PC-9 (cell line): Measurements from ENCODE around the gene CRTC3. TPM values are rescaled to one million over a fixed set of nuclear protein-coding genes. Genes with fewer than 3 reads are reported as not detected.

Experiments used
- BruUV-seq: library from RNA; stranded (reverse); fragments of 400-500 nt; replicated peaks from 2 replicates; lab custom pipeline; 2021; lab: Mats Ljungman, UMichigan
- CTCF ChIA-PET: fragments of 300-600 bp; sonication (Branson Sonifier 250); formaldehyde crosslinking; loops from one replicate; lab custom pipeline; 2022; ENCODE audit warnings: antibody characterized with exemption; lab: Charles Lee
- POLR2A ChIA-PET: fragments of 300-600 bp; sonication (Branson Sonifier 250); formaldehyde crosslinking; loops from one replicate; lab custom pipeline; 2022; ENCODE audit warnings: antibody characterized with exemption; ENCODE audit not compliant: unreplicated experiment; lab: Charles Lee
- DNase-seq, 2 experiments: peaks; one replicate each; pipeline versions ENCODE4 v3.0.0 to v3.0.0-alpha.2; 2015 to 2022; ENCODE audit warnings: mixed read lengths in 1 of 2
- H2AFZ ChIP-seq: fragments of 200-600 bp; sonication (generic); 2 replicates; pipeline ENCODE4 v1.8.1; 2017; ENCODE audit warnings: antibody characterized with exemption
- H3F3A ChIP-seq: fragments of 200-600 bp; sonication (generic); 2 replicates; pipeline ENCODE4 v1.8.1; 2017; ENCODE audit warnings: antibody characterized with exemption, mild to moderate bottlenecking, low read depth; ENCODE audit not compliant: insufficient read depth
- H3K27ac ChIP-seq: fragments of 200-600 bp; sonication (generic); 2 replicates; pipeline ENCODE4 v1.6.1; 2016; ENCODE audit warnings: mixed run types
- H3K27me3 ChIP-seq: fragments of 200-600 bp; sonication (generic); 2 replicates; pipeline ENCODE4 v1.6.1; 2016; ENCODE audit warnings: low read depth, mixed run types; ENCODE audit not compliant: insufficient read depth
- H3K36me3 ChIP-seq: fragments of 200-600 bp; sonication (generic); 2 replicates; pipeline ENCODE4 v1.6.1; 2016; ENCODE audit warnings: low read depth, mixed run types
- H3K4me1 ChIP-seq: fragments of 200-600 bp; sonication (generic); replicated peaks from 2 replicates; pipeline ENCODE4 v1.6.1; 2016; ENCODE audit warnings: mixed run types; ENCODE audit not compliant: insufficient read depth
- H3K4me2 ChIP-seq: fragments of 200-600 bp; sonication (generic); 2 replicates; pipeline ENCODE4 v1.6.1; 2017; ENCODE audit warnings: mixed run types
- H3K4me3 ChIP-seq: fragments of 200-600 bp; sonication (generic); 2 replicates; pipeline ENCODE4 v1.6.1; 2016; ENCODE audit warnings: mixed run types
- H3K79me2 ChIP-seq: fragments of 200-600 bp; sonication (generic); 2 replicates; pipeline ENCODE4 v1.6.1; 2017; ENCODE audit warnings: low read depth, mixed run types
- H3K9me2 ChIP-seq: fragments of 200-600 bp; sonication (generic); 2 replicates; pipeline ENCODE4 v1.8.1; 2017; ENCODE audit warnings: mild to moderate bottlenecking; ENCODE audit not compliant: insufficient read depth
- H3K9me3 ChIP-seq: fragments of 200-600 bp; sonication (generic); 2 replicates; pipeline ENCODE4 v1.8.1; 2016; ENCODE audit warnings: low read depth; ENCODE audit not compliant: insufficient read depth
- H4K20me1 ChIP-seq: fragments of 200-600 bp; sonication (generic); 2 replicates; pipeline ENCODE4 v1.8.1; 2017; ENCODE audit not compliant: insufficient read depth
- CTCF ChIP-seq: fragments of 200-600 bp; sonication (generic); conservative IDR thresholded peaks from 2 replicates; pipeline ENCODE4 v1.6.1; 2017; ENCODE audit warnings: mixed run types, antibody characterized with exemption, mild to moderate bottlenecking, moderate library complexity
- EZH2 ChIP-seq: fragments of 200-600 bp; sonication (generic); IDR thresholded peaks from 2 replicates; pipeline ENCODE4 v1.8.0; 2017; ENCODE audit warnings: antibody characterized with exemption, low read depth
- intact Hi-C: fragments of 100-400 bp; cut with micrococcal nuclease; formaldehyde crosslinking; loops from one replicate; pipeline ENCODE4 v1.10.0; 2022; ENCODE audit not compliant: unreplicated experiment
- total RNA-seq: library from RNA; stranded (reverse); gene quantifications from 2 replicates; pipeline ENCODE4 v1.2.3, GENCODE V29; 2021

CRTC3 gene
- total RNA-seq, 1 experiment from 2014 or later: 18.6 TPM

GRCh38 chr15:90547540-90547939 is 17.8 kb downstream of the CRTC3 start:
- TF ChIP-seq EZH2: no peak
- TF ChIP-seq CTCF: no peak
- no peaks in the 10 kb centered on the region for H3K9me2 ChIP-seq
- BruUV-seq: no TSS peak
- no peak overlapping the region for H3K27ac ChIP-seq
- H3K4me2 ChIP-seq: no peak overlapping the region
- no peaks in the 10 kb centered on the region for H3K4me1 ChIP-seq
- no peaks in the 10 kb centered on the region for H3F3A ChIP-seq
- no peaks in the 10 kb centered on the region for H4K20me1 ChIP-seq
- no peak overlapping the region for H3K4me3 ChIP-seq
- DNase-seq: no peak
- no peaks in the 10 kb centered on the region for H3K36me3 ChIP-seq
- CTCF ChIA-PET: no interaction called here
- no peaks in the 10 kb centered on the region for H3K79me2 ChIP-seq
- H2AFZ ChIP-seq: no peak overlapping the region
- intact Hi-C loops: no loop called here
- no peaks in the 10 kb centered on the region for H3K27me3 ChIP-seq
- POLR2A ChIA-PET: no interaction called here
- H3K9me3 ChIP-seq: no peaks in the 10 kb centered on the region

- ChIA-PET CTCF (no interaction called here), POLR2A (no interaction called here)
- no TSS peak for BruUV-seq
- H3K4me3 ChIP-seq: no peak overlapping the region
- H3K27ac ChIP-seq: no peak overlapping the region
- no peaks in the 10 kb centered on the region for H3K79me2 ChIP-seq
- 0 out of 2 replicates have a peak, but pooled peaks cover 3% of the 10 kb centered on the region for H3K36me3 ChIP-seq
- TF ChIP-seq CTCF: no peak
- no peak for TF ChIP-seq EZH2
- no peaks in the 10 kb centered on the region for H3K27me3 ChIP-seq
- no peak for DNase-seq
- intact Hi-C loops: no loop called here
- H3K9me2 ChIP-seq: no peaks in the 10 kb centered on the region
- no peaks in the 10 kb centered on the region for H3K4me1 ChIP-seq
- H4K20me1 ChIP-seq: no peaks in the 10 kb centered on the region
- no peaks in the 10 kb centered on the region for H3K9me3 ChIP-seq
- no peaks in the 10 kb centered on the region for H3F3A ChIP-seq
- H2AFZ ChIP-seq: no peak overlapping the region
- H3K4me2 ChIP-seq: no peak overlapping the region
These were observed 21.2 kb downstream of the CRTC3 start for GRCh38 chr15:90550919-90551318.

GRCh38 chr15:90552162-90552928 is 22.6 kb downstream of the CRTC3 start:
- H3K36me3 ChIP-seq: 0 out of 2 replicates have a peak, but pooled peaks cover 3% of the 10 kb centered on the region
- H4K20me1 ChIP-seq: no peaks in the 10 kb centered on the region
- CTCF ChIA-PET: no interaction called here
- no peak overlapping the region for H3K4me2 ChIP-seq
- H3K9me3 ChIP-seq: no peaks in the 10 kb centered on the region
- no peaks in the 10 kb centered on the region for H3K4me1 ChIP-seq
- no peak for DNase-seq
- no peak overlapping the region for H2AFZ ChIP-seq
- no peaks in the 10 kb centered on the region for H3K9me2 ChIP-seq
- BruUV-seq: no TSS peak
- POLR2A ChIA-PET: no interaction called here
- H3K27me3 ChIP-seq: no peaks in the 10 kb centered on the region
- intact Hi-C loops: no loop called here
- no peaks in the 10 kb centered on the region for H3F3A ChIP-seq
- no peak for TF ChIP-seq CTCF
- TF ChIP-seq EZH2: no peak
- H3K27ac ChIP-seq: no peak overlapping the region
- H3K4me3 ChIP-seq: no peak overlapping the region
- H3K79me2 ChIP-seq: no peaks in the 10 kb centered on the region
